ENCODE results near the gene PUM1.
"Not testable (repeated sequence)": the region's sequence is repeated elsewhere in the genome, so short reads cannot be mapped to it uniquely, and the experiment has no call there.

PUM1 gene, protein sequence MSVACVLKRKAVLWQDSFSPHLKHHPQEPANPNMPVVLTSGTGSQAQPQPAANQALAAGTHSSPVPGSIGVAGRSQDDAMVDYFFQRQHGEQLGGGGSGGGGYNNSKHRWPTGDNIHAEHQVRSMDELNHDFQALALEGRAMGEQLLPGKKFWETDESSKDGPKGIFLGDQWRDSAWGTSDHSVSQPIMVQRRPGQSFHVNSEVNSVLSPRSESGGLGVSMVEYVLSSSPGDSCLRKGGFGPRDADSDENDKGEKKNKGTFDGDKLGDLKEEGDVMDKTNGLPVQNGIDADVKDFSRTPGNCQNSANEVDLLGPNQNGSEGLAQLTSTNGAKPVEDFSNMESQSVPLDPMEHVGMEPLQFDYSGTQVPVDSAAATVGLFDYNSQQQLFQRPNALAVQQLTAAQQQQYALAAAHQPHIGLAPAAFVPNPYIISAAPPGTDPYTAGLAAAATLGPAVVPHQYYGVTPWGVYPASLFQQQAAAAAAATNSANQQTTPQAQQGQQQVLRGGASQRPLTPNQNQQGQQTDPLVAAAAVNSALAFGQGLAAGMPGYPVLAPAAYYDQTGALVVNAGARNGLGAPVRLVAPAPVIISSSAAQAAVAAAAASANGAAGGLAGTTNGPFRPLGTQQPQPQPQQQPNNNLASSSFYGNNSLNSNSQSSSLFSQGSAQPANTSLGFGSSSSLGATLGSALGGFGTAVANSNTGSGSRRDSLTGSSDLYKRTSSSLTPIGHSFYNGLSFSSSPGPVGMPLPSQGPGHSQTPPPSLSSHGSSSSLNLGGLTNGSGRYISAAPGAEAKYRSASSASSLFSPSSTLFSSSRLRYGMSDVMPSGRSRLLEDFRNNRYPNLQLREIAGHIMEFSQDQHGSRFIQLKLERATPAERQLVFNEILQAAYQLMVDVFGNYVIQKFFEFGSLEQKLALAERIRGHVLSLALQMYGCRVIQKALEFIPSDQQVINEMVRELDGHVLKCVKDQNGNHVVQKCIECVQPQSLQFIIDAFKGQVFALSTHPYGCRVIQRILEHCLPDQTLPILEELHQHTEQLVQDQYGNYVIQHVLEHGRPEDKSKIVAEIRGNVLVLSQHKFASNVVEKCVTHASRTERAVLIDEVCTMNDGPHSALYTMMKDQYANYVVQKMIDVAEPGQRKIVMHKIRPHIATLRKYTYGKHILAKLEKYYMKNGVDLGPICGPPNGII

DNA sequence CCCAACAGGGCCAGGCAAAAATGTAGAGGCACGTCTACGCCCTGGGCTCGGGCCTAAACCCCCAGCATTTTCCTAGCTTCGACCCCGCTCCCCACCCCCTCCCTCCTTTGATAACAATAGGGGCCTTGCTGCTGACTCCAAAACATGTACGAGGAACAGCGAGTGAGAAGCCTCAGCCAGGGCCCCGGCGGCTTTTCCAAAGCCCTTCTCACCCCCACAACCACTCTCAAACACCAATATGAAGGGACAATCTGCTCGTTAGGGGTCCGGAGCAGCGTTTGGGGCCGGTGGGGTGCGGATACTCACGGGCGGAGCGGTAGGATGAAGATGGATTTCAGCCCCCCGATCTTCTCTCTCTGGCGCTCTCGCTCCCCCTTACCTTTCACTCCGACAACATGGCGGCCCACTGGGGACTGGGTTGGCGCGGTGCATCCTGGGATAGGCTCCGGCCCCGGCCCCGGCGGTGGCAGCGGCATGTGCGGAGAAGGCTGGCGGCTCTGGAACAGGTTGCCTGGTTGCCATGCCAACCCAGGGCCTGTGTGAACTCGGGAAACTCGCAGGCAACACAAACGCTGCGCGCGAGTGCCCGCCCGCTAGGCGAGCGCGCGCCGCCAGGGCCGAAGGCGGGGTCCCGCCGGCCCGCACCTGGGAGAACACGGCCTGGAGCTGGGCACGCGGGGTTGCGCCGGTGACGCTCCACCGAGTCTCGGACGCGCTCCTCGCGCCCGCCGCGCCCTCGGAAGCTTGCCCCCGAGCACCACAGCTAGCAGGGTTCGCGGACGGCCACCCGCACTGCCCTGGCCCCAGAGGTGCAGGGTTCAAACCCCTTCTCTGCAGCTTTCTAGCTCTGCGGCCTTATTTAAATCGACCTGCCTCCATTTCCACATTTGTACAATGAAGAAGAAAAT lies at the start of gene PUM1:
TSS of gene PUM1 (minus strand) at position 408 of the 908 bp plus-strand sequence. CDS start 6,151 bp downstream, outside the sequence.
- peak; percentile 98 for DNase-seq (ENCODE audit: low read depth)

DNA sequence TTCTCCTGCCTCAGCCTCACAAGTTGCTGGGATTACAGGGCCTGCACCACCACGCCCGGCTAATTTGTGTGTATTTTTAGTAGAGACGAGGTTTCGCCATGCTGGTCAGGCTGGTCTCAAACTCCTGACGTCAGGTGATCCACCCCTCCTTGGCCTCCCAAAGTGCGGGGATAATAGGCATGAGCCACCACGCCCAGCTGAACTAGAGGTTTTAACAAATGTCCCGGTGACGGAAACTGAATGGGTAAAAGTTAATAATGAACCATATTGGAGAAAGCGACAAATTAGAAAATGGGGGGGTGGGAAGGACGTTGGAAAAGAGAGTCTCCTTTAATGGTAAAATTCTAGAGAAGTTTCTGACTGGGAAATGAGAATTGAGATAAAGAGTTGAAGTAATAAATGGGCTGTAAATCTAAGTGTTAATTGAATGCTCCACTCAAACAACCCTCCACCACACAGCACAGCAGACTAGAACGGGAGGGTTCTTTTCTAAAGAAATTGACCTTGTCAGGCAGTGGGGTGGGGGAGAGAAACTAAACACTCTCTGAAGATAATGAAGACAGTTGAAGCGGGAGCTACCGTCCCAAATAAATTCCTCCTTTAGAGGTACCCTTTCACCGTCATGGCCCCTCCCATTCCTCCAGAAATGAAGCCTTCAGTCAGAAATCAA lies 46.9 kb upstream of the PUM1 start:
- no peak for DNase-seq (ENCODE audit: low read depth)

DNA sequence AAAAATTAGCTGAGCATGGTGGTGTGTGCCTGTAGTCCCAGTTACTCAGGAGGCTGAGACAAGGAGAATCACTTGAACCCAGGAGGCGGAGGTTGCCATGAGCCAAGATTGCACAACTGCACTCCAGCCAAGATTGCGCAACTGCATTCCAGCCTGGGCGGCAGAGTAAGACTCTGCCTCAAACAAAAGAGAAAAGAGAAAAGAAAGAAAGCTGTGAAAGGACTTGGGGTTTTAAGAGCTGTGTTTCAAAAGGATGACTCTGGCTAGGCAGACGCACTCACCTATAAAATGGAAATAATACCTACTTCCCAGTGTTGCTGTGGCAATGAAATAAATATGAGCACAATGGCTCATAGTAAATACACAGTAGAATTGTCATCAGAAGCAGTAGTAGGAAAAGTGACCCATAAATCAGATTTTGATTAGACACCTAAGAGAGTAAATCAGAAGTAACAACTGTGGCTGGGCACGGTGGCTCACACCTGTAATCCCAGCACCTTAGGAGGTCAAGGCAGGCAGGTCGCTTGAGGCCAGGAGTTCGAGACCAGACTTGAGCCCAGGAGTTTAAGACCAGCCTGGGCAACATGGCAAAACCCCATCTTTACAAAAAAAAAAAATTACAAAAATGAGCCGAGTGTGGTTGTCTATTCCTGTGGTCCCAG lies 45.9 kb upstream of the PUM1 start:
- DNase-seq (ENCODE audit: low read depth) = no peak

DNA sequence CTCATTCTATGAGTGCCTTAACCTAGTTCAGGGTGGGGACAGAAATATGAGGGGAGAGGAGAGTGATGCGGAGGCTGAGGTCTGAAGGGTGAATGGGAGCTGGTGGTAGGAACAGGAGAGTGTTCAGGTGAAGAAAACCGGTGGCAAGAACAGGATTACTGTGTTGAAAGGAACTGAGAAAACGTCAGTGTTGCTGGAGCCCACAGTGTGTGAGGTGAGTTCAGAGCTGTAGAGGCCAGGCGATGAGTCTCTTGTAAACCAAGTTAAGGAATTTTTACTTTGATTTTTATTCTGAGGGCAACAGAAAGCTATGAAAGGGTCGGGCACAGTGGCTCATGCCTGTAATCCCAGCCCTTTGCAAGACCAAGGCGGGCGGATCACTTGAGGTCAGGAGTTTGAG lies 45.3 kb upstream of the PUM1 start:
- no peak for DNase-seq (ENCODE audit: low read depth)

DNA sequence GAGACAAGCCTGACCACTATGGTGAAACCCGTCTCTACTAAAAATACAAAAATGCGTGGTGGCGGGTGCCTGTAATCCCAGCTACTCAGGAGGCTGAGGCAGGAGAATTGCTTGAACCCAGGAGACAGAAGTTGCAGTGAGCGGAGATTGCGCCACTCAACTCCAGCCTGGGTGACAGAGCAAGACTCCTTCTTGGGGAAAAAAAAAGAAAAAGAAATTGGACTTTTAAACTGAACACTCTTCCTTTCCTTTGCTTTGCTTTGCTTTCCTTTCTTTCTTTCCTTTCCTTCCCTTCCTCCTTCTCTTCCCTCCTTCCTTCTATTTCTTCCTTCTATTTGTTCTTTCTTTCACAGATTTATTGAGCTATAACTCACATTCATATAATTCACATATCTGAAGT lies 43.3 kb upstream of the PUM1 start:
- DNase-seq (ENCODE audit: low read depth) = no peak

DNA sequence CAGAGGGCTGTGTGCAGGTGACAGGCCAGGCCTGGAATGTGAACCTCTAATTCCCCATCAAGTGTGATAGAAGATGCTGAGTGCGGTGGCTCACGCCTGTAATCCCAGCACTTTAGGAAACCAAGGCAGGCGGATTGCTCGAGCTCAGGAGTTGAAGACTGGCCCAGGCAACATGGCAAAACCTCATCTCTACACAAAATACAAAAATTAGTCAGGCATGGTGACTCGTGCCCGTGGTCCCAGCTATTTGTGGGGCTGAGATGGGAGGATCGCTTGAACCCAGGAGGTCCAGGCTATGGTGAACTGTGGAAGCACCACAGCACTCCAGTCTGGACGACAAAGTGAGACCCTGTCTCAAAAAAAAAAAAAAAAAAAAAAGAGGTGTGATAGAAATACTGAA lies 40.1 kb upstream of the PUM1 start:
- no peak for DNase-seq (ENCODE audit: low read depth)

DNA sequence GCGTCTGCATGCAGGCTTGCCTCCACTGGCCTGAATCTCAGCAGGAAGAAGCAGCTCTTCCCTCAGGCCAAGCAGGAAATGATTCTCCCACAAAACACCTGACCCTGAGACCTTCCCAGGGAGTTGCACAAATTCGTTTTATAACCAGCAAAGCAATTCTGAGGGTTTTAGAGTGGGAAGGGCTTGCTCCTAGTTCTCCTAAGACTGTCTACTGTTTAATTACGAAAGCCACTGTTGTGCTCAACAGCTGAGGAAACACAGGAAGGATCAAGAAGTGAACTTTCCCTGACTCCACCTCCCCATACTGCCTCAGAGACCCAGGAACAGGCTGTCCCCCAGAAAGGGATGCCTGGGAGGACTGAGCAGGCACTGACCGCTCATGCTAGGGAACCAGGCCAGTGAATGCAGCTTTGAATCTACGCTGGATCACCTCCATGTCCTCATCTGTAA lies 37.0 kb upstream of the PUM1 start:
- no peak for DNase-seq (ENCODE audit: low read depth)

DNA sequence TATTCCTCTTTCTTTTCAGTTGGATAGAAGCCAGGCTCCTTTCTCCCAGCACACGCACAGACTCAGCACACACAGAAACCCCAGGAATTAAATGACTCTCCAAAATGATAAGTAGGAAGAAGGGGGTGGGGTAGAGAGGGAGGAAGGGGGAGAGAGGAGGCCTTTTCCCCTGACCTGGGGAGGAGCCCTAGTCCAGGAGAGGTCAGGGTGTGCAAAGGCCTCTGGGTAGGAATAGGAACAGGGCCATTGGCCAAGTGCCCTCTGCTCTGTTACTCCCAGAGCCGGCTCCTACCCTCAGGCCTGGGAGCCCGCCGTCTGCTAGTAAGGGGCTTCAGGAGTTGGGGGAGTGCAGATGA lies 35.6 kb upstream of the PUM1 start:
- DNase-seq (ENCODE audit: low read depth) = no peak

DNA sequence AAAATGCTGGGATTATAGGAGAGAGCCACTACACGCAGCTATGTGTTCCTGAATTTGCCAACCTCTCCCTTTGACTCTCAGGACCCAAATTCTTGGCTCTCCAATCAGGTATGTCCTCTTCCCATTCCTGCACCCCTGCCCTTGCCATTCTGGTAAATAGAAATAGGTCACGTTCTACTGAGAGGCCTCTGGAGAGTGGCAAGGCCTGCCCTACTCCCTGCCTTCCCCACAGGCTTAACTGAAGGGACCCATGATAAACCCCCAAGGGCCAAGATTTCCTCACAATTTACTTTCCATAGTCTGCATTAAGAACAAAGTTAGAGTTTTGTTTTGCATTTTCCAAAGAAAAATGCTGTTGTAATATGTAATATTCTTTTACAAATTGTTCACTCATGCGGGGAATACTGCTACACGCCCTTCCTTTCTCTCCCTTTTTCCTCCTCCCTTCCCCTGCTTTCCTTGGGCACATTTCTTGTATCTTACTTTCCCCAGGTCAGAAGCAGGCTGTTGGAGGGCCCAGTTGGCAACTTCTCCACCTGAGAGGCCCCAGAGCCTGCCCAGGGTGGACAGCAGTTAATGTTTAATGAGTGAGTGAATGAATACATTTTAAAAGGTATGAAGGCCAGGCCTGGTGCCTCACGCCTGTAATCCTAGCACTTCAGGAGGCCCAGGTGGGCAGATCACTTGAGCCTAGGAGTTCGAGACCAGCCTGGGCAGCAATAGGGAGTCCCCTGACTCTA lies 33.9 kb upstream of the PUM1 start:
- no peak for DNase-seq (ENCODE audit: low read depth)

DNA sequence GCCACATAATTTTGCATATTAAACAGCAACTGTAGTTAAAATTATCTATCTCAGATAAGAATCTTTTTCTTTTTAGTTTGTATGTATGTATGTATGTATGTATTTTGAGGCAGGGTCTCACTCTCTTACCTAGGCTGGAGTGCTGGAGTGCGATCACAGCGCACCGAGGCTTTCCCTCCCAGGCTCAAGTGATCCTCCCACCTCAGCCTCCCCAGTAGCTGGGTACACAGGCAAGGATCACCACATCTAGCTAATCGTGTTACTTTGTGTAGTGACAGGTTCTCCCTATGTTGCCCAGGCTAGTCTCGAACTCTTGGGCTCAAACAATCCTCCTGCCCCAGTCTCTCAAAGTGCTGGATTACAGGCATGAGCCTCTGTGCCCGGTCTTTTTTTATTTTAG lies 30.5 kb upstream of the PUM1 start:
- no peak for DNase-seq (ENCODE audit: low read depth)

DNA sequence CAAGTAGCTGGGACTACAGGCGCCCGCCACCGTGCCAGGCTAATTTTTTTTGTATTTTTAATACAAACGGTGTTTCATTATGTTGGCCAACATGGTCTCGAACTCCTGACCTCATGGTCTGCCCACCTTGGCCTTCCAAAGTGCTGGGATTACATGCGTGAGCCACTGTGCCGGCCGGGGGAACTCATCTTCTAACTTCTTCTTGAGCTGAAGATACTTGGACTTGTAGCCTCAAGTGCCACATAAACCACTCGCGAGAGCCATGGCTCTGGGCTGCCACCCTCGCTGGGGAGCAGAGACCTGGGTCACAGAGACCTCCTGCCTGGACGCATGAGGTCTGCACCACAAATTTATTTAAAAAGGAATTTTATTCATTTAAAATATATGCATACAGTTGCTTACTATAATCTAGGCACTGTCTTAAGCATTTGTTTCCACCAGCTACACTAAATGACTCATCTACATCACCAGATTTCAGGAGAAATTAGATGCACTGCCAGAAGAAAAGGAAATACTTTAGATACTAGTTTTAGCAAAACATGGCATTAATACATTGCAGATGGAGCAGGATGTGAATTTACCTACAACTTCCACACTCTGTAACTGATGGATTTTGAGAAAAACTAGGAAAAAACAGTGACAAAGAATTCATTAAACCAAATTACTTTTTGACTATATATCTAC lies 29.9 kb upstream of the PUM1 start:
- no peak for DNase-seq (ENCODE audit: low read depth)

DNA sequence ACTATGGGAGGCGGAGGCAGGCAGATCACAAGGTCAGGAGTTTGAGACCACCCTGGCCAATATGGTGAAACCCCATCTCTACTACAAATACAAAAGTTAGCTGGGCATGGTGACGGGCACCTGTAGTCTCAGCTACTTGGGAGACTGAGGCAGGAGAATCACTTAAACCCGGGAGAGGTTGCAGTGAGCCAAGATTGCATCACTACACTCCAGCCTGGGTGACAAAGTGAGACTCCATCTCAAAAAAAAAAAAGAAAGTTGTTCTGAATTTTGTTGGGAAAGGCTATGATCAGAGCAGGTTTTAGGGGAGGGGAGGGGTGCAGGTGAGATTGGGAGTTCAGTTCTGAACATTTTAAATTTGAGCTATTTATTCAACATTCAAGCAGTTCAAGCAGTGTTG lies 22.6 kb upstream of the PUM1 start:
- not testable (repeated sequence) for DNase-seq (ENCODE audit: low read depth)

DNA sequence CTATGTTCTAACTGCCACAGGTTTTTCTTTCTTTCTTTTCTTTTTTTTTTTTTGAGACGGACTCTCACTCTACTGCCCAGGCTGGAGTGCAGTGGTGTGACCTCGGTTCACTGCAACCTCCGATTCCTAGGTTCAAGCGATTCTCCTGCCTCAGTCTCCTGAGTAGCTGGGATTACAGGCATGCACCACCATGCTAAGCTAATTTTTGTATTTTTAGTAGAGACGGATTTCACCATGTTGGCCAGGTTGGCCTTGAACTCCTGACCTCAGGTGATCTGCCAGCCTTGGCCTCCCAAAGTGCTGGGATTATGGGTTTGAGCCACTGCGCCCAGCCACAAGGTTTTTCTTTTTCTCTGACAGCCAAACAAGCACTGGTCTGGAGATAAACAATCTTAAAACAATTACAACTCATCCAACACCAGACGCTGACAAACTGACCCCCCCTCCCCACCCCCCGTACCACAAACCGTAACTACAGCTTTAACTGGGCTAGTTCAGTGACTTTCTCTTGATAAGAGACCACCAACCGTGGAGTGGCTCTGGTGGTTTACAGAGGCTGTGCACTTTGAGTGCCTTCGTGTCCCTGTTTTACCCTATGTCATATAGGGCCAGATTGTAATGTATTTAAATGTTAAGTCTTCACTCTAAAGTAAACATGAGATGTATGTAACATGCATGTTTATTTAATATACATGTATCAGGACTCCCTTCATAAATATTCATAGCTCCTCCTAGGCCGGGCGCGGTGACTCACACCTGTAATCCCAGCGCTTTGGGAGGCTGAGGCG lies 19.5 kb upstream of the PUM1 start:
- no peak for DNase-seq (ENCODE audit: low read depth)

DNA sequence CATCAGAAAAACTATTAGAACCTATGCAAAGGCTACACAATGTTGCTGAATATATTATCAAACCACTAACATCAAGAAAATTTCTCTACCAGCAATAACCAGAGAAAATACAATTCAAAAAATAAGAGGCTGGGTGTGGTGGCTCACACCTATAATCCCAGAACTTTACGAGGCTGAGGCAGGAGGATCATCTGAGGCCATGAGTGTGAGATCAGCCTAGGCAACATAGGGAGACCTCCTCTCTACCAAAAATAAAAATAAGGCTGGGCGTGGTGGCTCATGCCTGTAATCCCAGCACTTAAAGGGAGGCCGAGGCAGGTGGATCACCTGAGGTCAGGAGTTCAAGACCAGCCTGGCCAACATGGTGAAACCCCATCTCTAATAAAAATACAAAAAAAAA lies 16.9 kb upstream of the PUM1 start:
- no peak for DNase-seq (ENCODE audit: low read depth)

DNA sequence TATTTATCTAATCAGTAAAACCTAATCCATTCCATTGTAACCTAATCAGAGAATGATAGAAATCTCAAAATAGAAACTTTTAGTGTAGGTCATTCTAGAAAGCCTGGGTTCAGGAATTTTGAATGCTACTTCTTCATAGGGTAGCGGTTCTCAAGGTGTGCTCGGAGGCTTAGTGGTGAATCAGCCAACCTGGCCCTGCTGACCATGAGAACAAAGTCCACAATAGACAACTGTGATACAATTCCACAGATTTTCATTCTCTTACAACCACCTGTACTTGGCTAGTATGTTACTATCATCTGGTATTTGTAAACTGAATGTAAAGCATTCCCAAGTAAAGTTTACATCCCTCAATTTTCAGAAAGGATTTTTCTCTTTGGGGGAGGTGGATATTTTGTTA lies 7.5 kb upstream of the PUM1 start:
- no peak for DNase-seq (ENCODE audit: low read depth)

DNA sequence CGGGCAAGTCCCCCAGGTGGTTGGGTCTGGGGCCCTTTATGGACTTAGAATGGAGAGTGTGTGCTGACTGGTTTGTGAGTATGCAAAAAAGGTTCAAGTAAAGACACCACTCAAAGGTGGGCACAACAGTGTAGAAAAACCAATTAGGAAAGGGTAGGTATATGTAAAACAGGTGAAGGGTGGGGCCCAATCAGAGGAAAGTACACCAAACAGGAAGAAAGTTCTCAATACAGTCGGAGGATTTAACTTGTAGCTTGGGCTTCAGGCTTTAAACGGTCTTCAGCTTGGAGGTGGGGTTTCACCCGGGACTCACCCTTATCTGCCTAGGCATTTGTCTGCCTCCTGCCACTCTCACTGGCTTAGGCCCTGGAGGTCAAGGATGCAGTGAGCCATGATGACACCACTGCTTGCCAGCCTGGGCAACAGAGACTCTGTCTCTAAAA lies 6.8 kb upstream of the PUM1 start:
- DNase-seq (ENCODE audit: low read depth) = no peak

DNA sequence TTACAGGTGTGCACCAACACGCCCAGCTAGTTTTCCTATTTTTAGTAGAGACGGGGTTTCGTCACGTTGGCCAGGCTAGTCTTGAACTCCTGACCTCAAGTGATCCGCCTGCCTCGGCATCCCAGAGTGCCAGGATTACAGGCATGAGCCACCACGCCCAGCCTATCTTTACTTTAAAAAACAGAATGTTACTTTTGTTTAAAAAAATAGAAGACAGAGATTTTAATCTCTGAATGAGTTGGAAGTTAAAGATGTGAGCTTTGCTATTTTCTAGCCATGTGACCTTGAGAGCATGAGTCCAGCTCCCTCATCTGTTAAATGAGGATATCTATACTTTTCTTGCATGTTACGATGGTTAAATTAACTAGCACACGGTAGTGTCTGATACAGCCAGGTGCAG lies 3.9 kb upstream of the PUM1 start:
- no peak for DNase-seq (ENCODE audit: low read depth)

DNA sequence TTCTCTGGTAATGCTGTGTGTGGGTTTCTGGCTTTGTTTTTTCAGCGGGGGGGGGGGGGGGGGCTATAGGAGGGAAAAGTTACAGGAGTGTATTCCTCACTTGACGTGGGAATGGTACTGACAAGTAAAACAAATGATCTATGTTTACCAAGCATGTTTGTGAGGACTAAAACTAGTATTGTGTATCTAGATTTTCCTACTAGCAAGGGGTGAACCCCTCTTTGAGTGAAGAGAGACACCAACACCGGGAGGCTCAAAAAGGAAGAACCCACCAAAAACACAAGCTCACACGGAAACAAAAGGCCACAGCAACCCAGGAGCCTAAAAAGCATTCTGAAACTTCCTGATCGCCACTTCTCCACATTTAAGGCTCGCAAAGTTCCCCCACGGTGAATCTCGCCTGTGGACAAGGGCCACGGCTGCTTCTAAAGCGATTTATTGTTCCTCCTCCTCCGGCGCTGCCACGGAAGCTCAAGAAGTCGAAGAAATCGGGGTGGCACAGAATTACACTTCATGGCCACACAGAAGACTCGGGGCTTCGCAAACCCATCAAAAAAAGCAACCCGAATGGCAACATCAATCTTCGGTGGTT lies 703 bp downstream of the PUM1 start:
- no peak for DNase-seq (ENCODE audit: low read depth)
